GM21723 (cell line): ENCODE results near the gene ANKRD44.
A peak's percentile ranks its signal among the peaks of the same experiment; 100 is the strongest.
"Not testable (repeated sequence)": the region's sequence is repeated elsewhere in the genome, so short reads cannot be mapped to it uniquely, and the experiment has no call there.

ENCODE experiments used
- ATAC-seq: cut with Tn5 transposase; IDR thresholded peaks from one replicate; pipeline ENCODE4 v1.9.1; 2021; ENCODE audit warnings: mild to moderate bottlenecking, moderate library complexity; ENCODE audit not compliant: unreplicated experiment

Gene ANKRD44

DNA sequence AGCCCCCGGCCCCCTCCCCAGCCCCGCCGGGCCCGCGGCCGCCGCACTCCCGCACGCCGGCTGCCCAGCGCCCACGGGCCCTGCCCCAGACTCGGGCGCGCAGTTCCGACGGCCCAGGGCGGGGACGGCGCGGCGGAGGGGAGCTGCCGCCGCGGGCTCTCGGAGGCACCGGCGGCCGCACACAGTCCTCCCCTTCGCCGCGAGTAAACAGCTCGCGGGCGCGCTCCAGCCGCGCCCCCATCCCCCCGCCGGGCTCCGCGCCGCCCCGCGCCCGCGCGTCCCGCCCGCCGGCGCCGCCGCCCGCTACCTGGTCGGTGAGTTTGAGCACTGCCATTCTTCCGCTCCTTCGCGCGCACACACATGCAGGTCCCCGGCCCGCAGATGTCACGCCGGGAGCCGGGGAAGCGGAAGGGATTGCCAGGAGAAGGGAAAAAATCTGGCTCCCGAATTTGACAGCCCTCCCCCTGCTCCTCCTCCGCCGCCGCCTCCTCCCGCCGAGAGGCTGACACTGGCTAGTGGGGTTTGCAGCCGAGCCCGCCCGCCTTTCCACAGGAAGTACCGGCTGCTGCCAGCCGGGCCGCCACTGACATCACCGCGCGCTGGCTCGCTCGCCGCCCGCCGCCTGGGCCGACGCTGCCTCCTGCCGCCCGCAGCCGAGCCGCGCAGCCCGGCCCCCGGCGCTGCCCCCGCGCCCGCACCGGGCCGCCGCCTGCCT, at the start of gene ANKRD44:
Gene ANKRD44 (minus strand): TSS at position 510 of the 715 bp plus-strand sequence. CDS start 176 bp downstream, at position 334.
- peak; percentile 67 for ATAC-seq

DNA sequence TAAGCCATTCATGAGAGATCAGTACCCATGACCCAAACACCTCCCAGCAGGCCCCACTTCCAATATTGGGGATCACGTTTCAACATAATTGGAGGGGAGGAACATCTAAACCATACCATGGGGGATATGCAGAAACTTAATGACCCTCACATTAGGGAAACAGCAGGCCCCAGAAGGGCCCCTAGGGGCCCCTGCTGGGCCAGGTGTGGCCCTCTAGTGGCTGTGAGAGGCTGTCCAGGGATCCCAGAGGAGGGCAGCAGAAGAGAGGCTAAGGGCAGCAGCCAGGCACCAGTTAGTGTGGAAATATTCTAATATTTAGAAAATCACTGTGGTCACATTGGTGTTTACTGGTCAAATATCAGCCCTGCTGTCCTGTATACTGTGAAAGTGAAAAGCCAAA, 49.3 kb upstream of the ANKRD44 start:
- no peak for ATAC-seq

DNA sequence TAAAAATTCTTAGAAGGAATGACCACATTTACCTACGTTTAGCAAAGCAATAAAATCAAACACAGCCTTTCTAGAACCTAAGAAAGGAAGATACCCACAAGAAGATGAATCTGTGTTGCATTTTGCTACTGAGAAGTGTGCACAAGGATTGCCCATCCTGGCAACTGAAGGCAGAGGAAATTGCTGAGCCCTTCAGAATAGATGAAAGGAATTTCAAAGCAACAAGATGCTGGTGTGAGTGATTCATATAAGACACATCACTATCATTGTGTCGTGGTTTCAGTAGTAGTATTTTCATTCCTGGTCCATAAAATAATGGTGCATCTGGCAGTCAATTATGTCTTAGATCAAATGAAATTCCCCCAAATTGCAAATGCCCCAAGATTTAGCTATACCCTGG, 48.4 kb upstream of the ANKRD44 start:
- ATAC-seq, result no peak

DNA sequence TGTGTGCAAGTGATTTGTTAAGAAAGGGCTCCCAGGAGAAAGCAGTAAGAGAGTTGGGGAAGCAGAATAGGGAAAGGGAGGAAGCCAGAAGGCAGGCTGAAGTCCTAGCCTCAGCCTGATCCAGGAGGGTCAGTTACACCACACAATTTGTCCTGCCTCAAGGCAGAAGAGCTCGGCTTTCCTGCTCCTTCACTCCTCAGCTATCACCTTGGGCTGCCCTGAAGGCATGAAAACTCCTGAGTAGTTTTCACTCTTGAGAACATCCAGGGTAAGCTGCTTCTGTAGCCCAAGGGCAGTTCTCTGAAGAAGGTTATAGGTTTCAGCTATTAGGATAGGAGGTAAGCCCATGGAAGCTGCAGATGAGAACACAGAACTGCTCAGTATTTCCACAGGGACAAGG, 47.4 kb upstream of the ANKRD44 start:
- no peak for ATAC-seq

DNA sequence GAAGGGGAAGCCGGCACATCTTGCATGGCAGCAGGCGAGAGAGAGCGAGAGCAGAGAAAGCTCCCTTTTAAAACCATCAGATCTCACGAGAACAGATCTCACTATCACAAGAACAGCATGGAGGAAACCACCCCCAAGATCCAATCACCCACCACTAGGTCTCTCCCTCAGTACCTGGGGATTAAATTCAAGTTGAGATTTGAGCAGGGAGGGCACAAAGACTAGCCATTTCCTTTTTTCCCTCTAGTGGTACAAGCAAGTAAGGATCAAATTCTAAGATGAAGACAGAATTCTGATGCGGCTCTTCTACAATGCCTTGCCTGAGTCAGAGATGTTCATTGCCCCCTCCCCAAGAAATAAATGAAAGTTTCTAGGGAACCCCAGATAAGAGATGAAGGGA, 45.6 kb upstream of the ANKRD44 start:
- no peak for ATAC-seq

DNA sequence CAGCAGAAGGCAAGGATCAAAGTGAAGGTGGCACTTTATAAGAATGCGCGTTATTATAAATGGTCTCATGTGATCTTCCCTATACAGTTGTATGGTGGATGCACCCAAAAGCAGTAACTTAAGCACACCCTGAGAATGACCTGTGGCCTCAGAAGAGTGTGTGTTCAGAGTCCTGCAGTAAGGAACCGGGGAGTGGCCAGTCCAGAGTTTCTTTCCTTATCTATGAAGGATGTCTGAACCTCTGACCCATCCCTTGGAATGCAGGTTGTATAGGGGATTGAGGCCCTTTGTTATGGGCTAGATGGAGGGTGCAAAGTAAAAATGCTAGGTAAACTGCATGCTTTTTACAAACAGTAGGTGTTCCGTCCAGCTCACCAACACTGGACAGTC, 43.6 kb upstream of the ANKRD44 start:
- ATAC-seq, result no peak

DNA sequence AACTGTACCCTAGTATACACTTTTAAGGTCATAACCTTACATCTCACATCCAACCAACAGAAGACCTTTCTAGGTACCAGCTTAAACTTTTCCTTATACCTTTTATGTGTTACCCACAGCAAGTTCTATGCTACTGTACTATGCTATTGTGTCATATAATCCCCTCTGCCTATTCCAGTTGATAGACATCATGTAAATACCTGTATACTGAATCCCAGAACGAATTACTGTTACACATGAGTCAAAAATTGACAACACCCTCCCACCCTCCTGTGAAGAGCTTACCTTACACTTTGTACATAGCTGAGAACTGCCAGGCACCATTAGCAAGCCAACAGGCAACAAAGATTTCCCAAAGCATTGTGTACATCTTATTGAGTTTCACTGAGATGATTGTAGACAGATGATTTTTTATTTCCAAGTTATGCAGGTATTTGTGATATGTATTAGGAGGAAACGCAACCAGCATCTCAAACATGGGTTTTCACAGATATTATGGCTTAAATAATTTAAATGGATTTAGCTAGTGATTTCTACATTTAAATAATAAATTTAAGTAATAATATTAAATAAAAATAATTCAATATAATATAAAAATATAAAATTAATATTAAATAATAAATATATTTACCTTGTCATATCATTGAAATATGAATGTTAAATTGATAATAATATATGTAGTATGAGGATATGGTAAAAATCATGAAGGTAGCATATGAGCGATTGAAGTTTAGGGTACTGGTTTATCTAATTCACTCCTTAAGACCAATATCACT, 43.0 kb upstream of the ANKRD44 start:
- no peak for ATAC-seq

DNA sequence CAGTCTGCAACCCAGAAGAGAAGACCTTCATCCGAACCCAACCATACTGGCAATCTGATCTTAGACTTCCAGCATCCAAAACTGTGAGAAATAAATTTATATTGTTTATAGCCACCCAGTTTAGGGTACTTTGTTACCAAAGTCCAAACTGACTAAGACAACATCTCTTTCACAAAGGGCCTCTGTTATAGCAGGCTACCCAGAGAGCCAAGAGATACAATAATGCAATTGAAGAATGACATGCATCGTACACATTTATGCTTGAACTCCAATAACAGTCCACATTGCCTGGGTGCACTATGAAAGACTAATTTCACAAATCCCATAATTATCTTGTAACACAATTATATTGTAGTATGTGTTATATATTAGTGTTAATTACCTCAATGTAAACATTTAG, 39.1 kb upstream of the ANKRD44 start:
- no peak for ATAC-seq

DNA sequence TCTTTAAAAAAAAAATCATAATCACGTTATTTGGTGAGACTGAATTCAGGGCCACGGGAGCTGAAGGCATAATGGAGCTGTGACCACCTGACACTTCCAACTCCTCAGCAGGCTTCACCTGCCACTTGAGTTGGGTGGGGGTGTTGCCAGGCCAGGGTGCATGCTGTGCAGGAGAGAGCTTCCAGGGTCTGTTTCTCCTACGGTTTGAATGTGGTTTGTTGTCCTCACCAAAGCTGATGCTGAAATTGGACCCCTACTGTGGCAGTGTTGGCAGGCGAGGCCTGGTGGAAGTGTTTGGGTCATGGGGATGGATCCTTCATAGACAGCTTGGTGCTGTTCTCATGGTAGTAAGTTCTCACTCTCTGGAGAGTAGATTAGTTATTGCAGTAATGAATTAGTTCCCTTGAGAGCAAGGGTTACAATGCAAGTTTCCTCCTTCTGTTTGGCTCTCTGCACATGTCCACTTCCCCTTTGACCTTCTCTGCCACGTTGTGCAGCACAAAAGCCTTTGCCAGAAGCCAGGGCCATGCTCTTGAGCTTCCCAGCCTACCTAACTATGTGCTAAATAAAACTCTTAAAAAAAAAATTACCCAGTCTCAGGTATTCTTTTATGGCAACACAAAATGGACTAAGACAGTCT, 38.3 kb upstream of the ANKRD44 start:
- no peak for ATAC-seq

DNA sequence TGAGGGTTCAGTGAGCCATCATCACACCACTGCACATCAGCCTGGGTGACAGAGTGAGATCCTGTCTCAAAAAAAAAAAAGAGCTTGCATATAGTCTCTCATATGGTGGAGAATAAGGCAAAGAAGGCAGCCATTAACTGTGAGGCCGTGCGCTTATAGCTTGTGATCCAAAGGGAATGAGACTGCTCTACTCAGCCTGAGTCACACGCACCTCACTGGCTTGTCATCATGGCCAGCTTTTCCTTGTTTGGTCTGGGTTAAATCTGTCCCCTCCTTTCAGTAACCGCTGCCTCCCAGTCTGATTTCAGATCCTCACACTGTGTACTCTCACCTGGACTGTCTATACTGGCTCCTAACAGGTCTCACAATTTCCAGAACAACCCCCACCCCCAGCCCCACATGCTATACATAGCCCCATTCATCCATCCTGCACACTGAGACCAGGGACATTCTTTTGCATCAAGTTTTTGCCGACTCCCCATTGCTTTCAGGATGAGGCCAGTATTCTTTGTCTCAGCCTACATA, 35.3 kb upstream of the ANKRD44 start:
- ATAC-seq, result no peak

DNA sequence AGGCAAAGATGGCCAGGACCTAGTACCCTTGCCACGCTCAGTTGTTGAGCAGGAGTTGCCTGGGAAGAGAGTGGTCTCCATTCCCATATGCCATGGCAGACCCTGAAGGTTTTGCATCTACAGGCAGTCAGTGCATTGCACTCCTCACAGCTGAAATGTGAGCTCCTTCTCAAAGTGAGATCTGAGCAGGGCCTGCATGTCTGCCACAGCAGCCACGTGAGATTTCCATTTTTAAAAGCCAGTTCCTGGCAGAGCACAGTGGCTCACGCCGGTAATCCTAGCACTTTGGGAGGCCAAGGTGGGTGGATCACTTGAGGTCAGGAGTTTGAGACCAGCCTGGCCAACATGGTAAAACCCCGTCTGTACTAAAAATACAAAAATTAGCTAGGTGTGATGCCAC, 33.4 kb upstream of the ANKRD44 start:
- not testable (repeated sequence) for ATAC-seq

DNA sequence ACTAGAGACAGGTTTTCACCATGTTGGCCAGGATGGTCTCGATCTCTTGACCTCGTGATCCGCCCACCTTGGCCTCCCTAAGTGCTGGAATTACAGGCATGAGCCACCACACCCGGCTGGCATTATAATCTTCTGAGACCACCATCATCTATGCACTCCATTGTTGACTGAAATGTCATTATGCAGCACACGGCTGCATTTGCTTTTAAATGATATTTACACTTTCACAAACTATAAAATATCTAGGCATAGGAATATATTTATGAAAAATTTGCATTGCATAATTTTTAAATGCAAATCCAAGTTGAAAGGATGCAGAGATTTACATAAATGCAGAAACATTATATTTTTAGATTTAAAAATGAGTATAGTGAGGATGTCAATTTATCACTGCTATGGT, 30.0 kb upstream of the ANKRD44 start:
- ATAC-seq, result no peak

DNA sequence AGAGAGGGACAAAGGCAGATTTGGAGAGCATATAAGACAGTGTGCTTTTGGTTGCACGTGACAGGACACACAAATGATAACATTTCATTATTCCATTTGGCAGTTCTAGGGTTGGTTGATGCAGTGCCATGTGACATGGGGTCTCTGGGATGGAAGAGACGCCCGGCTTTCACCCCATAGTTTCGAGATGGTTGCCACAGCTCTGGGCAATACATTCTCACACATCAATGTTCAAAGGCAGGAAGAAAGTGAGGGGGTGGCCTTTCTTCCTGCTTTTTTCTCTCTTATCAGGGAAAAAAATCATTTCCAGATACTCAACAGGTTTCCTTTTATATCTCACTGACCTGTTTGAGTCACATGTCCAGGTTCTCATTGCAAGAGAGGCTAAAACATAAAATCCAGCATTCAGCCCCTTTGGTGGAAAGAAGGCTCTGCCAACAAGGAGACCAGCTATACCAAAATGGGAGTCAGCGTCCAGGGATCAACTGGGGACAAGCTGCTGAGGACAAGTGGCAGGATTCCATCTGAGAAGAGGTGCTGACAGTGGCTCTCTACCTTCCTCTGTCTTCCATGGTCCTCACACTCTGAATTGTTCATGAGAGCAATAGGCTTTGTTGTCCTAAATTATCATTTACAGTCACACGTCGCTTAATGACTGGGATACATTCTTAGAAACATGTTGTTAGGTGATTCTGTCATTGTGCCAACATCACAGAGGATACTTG, 29.1 kb upstream of the ANKRD44 start:
- ATAC-seq, result no peak

DNA sequence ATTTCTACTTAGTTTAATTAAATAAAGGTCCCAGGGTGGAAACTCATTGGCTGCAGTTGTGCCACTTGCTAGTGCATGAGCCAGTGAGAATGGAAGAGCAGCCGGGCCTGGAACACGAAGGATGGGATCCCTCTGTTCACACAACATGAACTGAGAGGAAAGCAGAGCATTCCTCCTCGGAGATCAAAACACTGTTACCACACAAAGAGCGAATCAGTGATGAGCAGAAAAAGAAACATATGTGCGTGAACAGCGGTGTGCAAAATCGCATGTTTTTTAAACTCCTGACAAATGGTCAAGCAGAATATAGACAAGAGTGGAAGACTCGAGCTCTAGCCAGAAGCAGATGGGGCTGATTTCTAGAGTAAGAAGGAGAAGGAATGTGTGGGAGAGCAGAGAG, 28.4 kb upstream of the ANKRD44 start:
- no peak for ATAC-seq

DNA sequence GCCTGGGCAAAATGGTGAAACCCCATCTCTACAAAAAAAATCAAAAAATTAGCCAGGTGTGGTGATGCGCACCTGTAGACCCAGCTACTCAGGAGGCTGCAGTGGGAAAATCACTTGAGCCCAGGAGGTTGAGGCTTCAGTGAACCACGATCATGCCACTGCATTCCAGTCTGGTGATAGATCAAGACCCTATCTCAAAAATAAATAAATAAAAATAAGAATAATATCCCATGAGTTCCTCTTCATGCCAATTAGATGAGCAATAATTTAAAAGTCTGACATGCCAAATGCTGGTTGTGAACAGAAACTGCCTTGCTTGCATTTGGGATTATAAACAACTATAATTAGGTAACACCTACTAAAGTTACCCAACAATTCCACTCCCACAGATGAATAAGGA, 22.1 kb upstream of the ANKRD44 start:
- no peak for ATAC-seq

DNA sequence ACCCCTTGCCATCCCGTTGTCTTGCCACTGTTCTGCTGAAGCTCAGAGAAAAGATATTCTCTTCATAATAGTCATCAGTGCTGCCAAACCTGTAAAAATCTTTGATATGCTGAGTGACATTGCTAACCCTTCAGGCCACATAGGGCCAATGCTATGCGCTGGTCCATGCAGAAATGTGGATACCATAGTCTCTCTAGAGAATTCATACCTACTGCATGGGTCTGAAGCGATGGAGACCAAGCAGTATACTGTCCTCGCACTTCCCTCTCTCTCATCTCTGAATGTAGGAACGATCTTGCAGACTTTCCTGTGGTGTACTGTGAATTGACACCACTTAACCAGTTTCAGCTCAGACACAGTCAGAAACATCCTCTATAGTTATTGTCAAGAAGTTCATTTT, 17.9 kb upstream of the ANKRD44 start:
- no peak for ATAC-seq

DNA sequence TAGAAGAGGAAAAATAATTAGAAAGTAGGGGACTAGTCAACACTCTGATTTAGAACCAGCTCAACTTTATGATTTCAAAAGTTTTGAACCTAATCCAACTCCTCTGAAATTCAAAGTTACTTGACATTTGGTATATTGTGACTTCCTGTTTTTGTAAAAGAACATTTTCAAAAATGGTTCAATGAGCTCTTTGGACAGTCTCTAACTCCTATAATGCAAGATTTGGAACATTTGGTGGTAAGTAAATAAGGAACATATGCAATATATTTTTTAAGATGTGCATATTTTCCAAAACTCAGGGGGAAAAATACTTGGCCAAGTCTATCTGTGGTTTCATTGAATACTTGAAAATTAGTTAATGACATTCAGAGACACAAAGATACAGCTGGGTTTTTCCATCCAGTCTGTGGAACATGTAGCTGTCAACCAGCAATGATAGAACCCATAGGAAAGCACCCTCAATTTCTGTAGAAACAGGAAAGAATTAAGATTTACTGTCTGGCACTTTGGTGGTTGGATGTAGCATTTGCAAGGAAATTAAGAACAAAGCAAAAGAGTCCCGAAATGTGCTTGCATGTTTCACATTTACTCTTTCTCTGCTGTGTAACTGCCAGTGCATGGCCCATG, 17.0 kb upstream of the ANKRD44 start:
- no peak for ATAC-seq

DNA sequence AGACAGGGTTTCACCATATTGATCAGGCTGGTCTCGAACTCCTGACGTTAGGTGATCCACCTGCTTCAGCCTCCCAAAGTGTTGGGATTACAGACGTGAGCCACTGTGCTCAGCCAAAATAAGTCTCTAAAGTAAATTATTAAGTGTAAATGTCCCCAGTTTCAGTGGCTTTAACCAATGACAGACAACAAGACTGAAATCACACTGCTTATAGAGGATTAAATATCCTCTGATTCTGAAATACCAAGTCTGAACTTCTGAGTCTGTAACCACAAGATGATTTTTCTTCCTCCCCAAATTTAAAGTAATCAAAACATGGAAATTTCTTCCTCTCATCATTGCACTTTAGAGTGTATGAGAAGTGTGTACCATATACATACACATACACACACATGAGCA, 16.5 kb upstream of the ANKRD44 start:
- no peak for ATAC-seq

DNA sequence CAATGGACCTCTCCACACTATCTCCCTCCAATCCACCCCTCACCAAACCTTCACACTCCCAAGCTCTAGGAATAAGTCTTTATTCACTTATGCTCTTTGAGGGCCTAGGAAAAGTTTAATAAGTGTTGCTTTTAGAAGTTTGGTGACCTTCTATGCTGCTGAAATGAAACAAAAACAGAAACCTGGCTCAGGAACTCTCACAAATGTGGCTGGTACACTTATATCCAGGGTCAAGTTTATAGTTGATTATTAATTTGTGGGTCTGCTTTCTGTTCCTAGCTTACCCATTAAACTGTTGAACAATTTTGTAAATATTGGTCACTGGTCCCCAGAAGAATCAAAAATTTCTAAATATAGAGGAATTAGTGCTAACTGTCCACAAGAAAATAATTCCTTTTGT, 14.2 kb upstream of the ANKRD44 start:
- ATAC-seq, result peak; percentile 82
